ENCODE data around the gene FAM219B.

DNA sequence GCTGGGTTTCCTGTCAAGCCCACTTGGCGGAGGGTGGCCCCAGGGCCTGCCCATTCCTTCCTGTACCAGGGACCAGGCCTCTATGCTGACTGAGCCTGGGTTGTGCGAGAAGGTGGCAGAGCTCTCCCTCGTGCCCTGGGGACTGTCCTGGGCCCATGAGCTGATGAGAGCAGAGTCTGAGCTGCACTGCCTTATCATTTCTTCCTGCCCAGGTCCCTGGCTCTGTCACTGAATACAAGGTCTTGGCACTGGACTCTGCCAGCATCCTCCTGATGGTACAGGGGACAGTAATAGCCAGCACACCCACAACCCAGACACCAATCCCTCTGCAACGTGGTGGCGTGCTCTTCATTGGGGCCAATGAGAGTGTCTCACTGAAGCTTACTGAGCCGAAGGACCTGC, 9.3 kb downstream of the FAM219B start:
- TF ChIP-seq, protein P1, sequence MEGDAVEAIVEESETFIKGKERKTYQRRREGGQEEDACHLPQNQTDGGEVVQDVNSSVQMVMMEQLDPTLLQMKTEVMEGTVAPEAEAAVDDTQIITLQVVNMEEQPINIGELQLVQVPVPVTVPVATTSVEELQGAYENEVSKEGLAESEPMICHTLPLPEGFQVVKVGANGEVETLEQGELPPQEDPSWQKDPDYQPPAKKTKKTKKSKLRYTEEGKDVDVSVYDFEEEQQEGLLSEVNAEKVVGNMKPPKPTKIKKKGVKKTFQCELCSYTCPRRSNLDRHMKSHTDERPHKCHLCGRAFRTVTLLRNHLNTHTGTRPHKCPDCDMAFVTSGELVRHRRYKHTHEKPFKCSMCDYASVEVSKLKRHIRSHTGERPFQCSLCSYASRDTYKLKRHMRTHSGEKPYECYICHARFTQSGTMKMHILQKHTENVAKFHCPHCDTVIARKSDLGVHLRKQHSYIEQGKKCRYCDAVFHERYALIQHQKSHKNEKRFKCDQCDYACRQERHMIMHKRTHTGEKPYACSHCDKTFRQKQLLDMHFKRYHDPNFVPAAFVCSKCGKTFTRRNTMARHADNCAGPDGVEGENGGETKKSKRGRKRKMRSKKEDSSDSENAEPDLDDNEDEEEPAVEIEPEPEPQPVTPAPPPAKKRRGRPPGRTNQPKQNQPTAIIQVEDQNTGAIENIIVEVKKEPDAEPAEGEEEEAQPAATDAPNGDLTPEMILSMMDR (conservative IDR thresholded peaks at IDR 0.05; ENCODE audit: low read length) = no peak
- TF ChIP-seq EZH2phosphoT487 (IDR thresholded peaks at IDR 0.05; ENCODE audit: borderline replicate concordance, low read depth, low read length) = no peak

All from OCI-LY7 (cell line).